ENCODE data around the gene LYAR. TPM values are rescaled to one million over a fixed set of nuclear protein-coding genes. Genes with fewer than 3 reads are reported as not detected.
A peak's percentile ranks its signal among the peaks of the same experiment; 100 is the strongest.

Gene LYAR
- polyA plus RNA-seq, 3 donors = 12.9 to 22.6 (median 14.9) TPM

DNA sequence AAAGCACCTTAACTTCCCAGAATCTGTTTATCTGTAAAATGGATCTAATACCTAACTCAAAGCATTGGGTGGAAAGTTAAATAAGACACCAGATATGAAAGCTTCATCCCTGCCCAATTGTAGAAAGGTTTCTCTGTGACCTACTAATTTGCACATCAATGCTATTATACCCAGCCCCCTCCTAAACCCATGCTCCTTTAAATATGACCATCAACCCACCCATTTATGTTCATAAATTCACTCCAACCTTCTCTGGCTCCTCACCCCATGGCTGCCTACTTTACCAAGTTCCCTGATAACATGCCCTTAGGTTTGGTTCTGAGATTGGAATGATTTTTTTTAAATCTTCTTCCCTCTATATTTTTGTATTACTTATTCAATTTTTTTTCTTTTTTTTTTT is 1.9 kb downstream of the LYAR start:
- no peaks in the 10 kb centered on the region for H3K9me3 Mint-ChIP-seq
- no peak for DNase-seq
- H3K4me3 Mint-ChIP-seq = no peak overlapping the region
- peaks cover 25 to 44% of the 10 kb centered on the region in 2 donors for H3K36me3 ChIP-seq (replicated peaks in 1 of 2; ENCODE audit: control insufficient read depth in 1 of 2, insufficient read depth in 2 of 2, low read length in 2 of 2)
- no peak overlapping the region for H3K27ac ChIP-seq (ENCODE audit: low read depth in 1 of 2, low read length in 2 of 2)
- H3K4me3 ChIP-seq (replicated peaks in 1 of 3; ENCODE audit: low read depth in 2 of 3, low read length in 3 of 3) = no peak overlapping the region
- no peaks in the 10 kb centered on the region for H3K9me3 ChIP-seq (replicated peaks in 1 of 2; ENCODE audit: control insufficient read depth in 1 of 2, insufficient read depth in 1 of 2, low read length in 2 of 2)
- H3K4me2 ChIP-seq (replicated peaks; ENCODE audit: extremely low read depth, low read length, poor library complexity, severe bottlenecking) = no peak overlapping the region
- peaks cover 0 to 2% (median 0%) of the 10 kb centered on the region in 3 donors for H3K27me3 Mint-ChIP-seq (ENCODE audit: low read depth in 3 of 3)
- peaks cover 21 to 27% of the 10 kb centered on the region in 2 donors for H3K4me1 ChIP-seq (ENCODE audit: control insufficient read depth in 1 of 2, insufficient read depth in 2 of 2, low read length in 2 of 2)
- no peak overlapping the region for H3K9ac ChIP-seq (ENCODE audit: insufficient read depth, low read length, poor library complexity, severe bottlenecking)
- intact Hi-C loops (cut with micrococcal nuclease) = no loop called here
- peaks cover 26% of the 10 kb centered on the region for H3K4me1 Mint-ChIP-seq
- TF ChIP-seq, protein P1, sequence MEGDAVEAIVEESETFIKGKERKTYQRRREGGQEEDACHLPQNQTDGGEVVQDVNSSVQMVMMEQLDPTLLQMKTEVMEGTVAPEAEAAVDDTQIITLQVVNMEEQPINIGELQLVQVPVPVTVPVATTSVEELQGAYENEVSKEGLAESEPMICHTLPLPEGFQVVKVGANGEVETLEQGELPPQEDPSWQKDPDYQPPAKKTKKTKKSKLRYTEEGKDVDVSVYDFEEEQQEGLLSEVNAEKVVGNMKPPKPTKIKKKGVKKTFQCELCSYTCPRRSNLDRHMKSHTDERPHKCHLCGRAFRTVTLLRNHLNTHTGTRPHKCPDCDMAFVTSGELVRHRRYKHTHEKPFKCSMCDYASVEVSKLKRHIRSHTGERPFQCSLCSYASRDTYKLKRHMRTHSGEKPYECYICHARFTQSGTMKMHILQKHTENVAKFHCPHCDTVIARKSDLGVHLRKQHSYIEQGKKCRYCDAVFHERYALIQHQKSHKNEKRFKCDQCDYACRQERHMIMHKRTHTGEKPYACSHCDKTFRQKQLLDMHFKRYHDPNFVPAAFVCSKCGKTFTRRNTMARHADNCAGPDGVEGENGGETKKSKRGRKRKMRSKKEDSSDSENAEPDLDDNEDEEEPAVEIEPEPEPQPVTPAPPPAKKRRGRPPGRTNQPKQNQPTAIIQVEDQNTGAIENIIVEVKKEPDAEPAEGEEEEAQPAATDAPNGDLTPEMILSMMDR (IDR thresholded peaks at IDR 0.05) = no peak
- H4K20me1 ChIP-seq (ENCODE audit: insufficient read depth, low read length) = peaks cover 15% of the 10 kb centered on the region
- no peak overlapping the region for H2AFZ ChIP-seq (ENCODE audit: insufficient read depth, low read depth, low read length, poor library complexity, severe bottlenecking)
- H3K79me2 ChIP-seq (ENCODE audit: insufficient read depth, low read length) = peaks cover 65% of the 10 kb centered on the region
- peak overlapping the region in 1 of 7 donors; percentile 27 for H3K27ac Mint-ChIP-seq
- H3K27me3 ChIP-seq (ENCODE audit: control insufficient read depth in 2 of 2, insufficient read depth in 2 of 2, low read length in 2 of 2) = no peaks in the 10 kb centered on the region
- H3K36me3 Mint-ChIP-seq = peaks cover 33 to 35% of the 10 kb centered on the region in 2 donors

DNA sequence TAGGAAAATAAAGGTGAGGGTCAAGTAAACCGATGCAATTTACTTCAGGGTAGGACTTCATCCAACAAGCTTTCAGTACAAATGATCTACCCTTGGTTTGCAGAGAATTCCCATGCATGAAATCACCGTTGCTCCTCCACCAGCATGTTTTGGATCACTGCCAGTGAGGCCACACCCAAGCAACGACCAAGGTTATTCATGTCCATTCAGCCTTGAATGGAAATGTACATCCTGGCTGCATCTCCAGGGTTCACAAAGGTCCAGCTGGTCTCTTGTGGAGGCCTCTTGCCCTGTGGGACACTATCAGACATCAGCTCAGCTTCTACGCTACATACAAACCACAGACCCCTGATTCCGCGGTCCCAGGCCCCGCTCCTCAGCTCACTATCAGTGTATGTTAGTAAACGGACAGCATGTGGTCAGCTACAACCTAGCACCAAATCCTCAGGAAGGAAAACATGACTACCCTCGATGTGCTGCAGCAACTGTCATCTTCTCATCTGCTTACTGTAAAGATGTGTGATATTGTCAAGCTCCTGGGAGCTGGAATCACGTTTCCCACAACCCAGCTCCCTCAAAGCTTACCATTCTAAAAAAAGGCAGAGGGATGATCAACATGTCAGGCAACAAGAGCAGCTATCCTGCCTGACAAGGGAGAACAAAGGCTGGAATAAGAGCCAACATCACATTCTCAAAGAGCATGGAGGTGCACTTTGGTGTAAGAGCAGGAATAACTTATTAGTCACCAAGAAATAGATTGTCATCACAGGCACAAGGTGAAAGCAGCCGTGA is 4.9 kb downstream of the LYAR start:
- Histone ChIP-seq H3K4me1 (ENCODE audit: control insufficient read depth in 1 of 2, insufficient read depth in 2 of 2, low read length in 2 of 2) (peaks cover 11 to 14% of the 10 kb centered on the region in 2 donors), H3K4me2 (replicated peaks; ENCODE audit: extremely low read depth, low read length, poor library complexity, severe bottlenecking) (no peak overlapping the region), H3K4me3 (replicated peaks in 1 of 3; ENCODE audit: low read depth in 2 of 3, low read length in 3 of 3) (no peak overlapping the region), H3K9ac (ENCODE audit: insufficient read depth, low read length, poor library complexity, severe bottlenecking) (no peak overlapping the region), H3K79me2 (ENCODE audit: insufficient read depth, low read length) (peaks cover 37% of the 10 kb centered on the region), H3K27ac (ENCODE audit: low read depth in 1 of 2, low read length in 2 of 2) (peak overlapping the region in 1 of 2 donors; percentile 33), H3K27me3 (ENCODE audit: control insufficient read depth in 2 of 2, insufficient read depth in 2 of 2, low read length in 2 of 2) (no peaks in the 10 kb centered on the region), H2AFZ (ENCODE audit: insufficient read depth, low read depth, low read length, poor library complexity, severe bottlenecking) (no peak overlapping the region), H3K9me3 (replicated peaks in 1 of 2; ENCODE audit: control insufficient read depth in 1 of 2, insufficient read depth in 1 of 2, low read length in 2 of 2) (no peaks in the 10 kb centered on the region), H3K36me3 (replicated peaks in 1 of 2; ENCODE audit: control insufficient read depth in 1 of 2, insufficient read depth in 2 of 2, low read length in 2 of 2) (peaks cover 49 to 63% of the 10 kb centered on the region in 2 donors), H4K20me1 (ENCODE audit: insufficient read depth, low read length) (no peaks in the 10 kb centered on the region)
- Mint-ChIP-seq H3K27ac (peak overlapping the region in 3 of 7 donors; percentile 30 to 72 (median 35)), H3K4me3 (no peak overlapping the region), H3K36me3 (peaks cover 54 to 57% of the 10 kb centered on the region in 2 donors), H3K9me3 (no peaks in the 10 kb centered on the region), H3K27me3 (ENCODE audit: low read depth in 3 of 3) (no peaks in the 10 kb centered on the region), H3K4me1 (peaks cover 14% of the 10 kb centered on the region)
- TF ChIP-seq, protein P1 (IDR thresholded peaks at IDR 0.05) = no peak
- WGBS (ENCODE audit: insufficient coverage) = 93% methylated on average over 9 of the region's 11 CpGs
- DNase-seq = no peak
- intact Hi-C loops (cut with micrococcal nuclease) = no loop called here

All from CD14-positive monocyte (primary cell).